RWPE2 (cell line): ENCODE results near the gene FGD5.

ENCODE experiments used
- ATAC-seq: fragments of 200-7000 bp; cut with Tn5 transposase; 3 replicates; pipeline ENCODE4 v1.9.1; 2021; ENCODE audit warnings: low read depth
- DNase-seq: peaks from one replicate; pipeline ENCODE4 v3.0.0-alpha.2; 2020; ENCODE audit warnings: low spot score
- H3K27ac ChIP-seq: fragments of 450-650 bp; 2 replicates; pipeline ENCODE4 v1.5.1; 2017; ENCODE audit warnings: mild to moderate bottlenecking; ENCODE audit not compliant: poor library complexity, severe bottlenecking
- H3K27me3 ChIP-seq: fragments of 250-450 bp; sonication (Bioruptor Pico); 2 replicates; pipeline ENCODE4 v1.5.1; 2021; ENCODE audit warnings: mild to moderate bottlenecking, moderate library complexity; ENCODE audit not compliant: insufficient read depth, poor library complexity, severe bottlenecking
- H3K36me3 ChIP-seq: fragments of 250-450 bp; sonication (Bioruptor Pico); 2 replicates; pipeline ENCODE4 v1.5.1; 2020; ENCODE audit warnings: low read depth, mild to moderate bottlenecking, moderate library complexity
- H3K4me1 ChIP-seq: fragments of 250-450 bp; sonication (Bioruptor Pico); 2 replicates; pipeline ENCODE4 v1.5.1; 2021; ENCODE audit warnings: mild to moderate bottlenecking, moderate library complexity; ENCODE audit not compliant: insufficient read depth, poor library complexity, severe bottlenecking
- H3K4me3 ChIP-seq: fragments of 250-450 bp; sonication (Bioruptor Pico); 2 replicates; pipeline ENCODE4 v1.5.1; 2021; ENCODE audit warnings: mild to moderate bottlenecking, moderate library complexity; ENCODE audit not compliant: severe bottlenecking
- H3K9me3 ChIP-seq: fragments of 250-450 bp; sonication (Bioruptor Pico); 2 replicates; pipeline ENCODE4 v1.5.1; 2021; ENCODE audit warnings: mild to moderate bottlenecking, moderate library complexity; ENCODE audit not compliant: severe bottlenecking
- TF ChIP-seq, protein P1 (sequence below): fragments of 450-650 bp; IDR thresholded peaks from one replicate; pipeline ENCODE4 v1.5.1; 2017; ENCODE audit warnings: mild to moderate bottlenecking, moderate library complexity; ENCODE audit not compliant: poor library complexity, severe bottlenecking

FGD5 gene

GRCh38 chr3:14913926-14914778, 95.4 kb downstream of the FGD5 start:
- TF ChIP-seq, protein P1, sequence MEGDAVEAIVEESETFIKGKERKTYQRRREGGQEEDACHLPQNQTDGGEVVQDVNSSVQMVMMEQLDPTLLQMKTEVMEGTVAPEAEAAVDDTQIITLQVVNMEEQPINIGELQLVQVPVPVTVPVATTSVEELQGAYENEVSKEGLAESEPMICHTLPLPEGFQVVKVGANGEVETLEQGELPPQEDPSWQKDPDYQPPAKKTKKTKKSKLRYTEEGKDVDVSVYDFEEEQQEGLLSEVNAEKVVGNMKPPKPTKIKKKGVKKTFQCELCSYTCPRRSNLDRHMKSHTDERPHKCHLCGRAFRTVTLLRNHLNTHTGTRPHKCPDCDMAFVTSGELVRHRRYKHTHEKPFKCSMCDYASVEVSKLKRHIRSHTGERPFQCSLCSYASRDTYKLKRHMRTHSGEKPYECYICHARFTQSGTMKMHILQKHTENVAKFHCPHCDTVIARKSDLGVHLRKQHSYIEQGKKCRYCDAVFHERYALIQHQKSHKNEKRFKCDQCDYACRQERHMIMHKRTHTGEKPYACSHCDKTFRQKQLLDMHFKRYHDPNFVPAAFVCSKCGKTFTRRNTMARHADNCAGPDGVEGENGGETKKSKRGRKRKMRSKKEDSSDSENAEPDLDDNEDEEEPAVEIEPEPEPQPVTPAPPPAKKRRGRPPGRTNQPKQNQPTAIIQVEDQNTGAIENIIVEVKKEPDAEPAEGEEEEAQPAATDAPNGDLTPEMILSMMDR, result no peak
- Histone ChIP-seq H3K27me3 (peaks cover 4% of the 10 kb centered on the region), H3K9me3 (no peaks in the 10 kb centered on the region), H3K27ac (no peak overlapping the region), H3K4me3 (no peak overlapping the region), H3K36me3 (no peaks in the 10 kb centered on the region), H3K4me1 (no peaks in the 10 kb centered on the region)
- no peak for ATAC-seq
- no peak for DNase-seq

GRCh38 chr3:14914779-14915117, 96.0 kb downstream of the FGD5 start:
- H3K36me3 ChIP-seq, result no peaks in the 10 kb centered on the region
- TF ChIP-seq, protein P1, result no peak
- H3K27ac ChIP-seq, result no peak overlapping the region
- no peak for ATAC-seq
- no peaks in the 10 kb centered on the region for H3K9me3 ChIP-seq
- DNase-seq, result no peak
- peaks cover 4% of the 10 kb centered on the region for H3K27me3 ChIP-seq
- H3K4me3 ChIP-seq, result no peak overlapping the region
- H3K4me1 ChIP-seq, result no peaks in the 10 kb centered on the region

DNA sequence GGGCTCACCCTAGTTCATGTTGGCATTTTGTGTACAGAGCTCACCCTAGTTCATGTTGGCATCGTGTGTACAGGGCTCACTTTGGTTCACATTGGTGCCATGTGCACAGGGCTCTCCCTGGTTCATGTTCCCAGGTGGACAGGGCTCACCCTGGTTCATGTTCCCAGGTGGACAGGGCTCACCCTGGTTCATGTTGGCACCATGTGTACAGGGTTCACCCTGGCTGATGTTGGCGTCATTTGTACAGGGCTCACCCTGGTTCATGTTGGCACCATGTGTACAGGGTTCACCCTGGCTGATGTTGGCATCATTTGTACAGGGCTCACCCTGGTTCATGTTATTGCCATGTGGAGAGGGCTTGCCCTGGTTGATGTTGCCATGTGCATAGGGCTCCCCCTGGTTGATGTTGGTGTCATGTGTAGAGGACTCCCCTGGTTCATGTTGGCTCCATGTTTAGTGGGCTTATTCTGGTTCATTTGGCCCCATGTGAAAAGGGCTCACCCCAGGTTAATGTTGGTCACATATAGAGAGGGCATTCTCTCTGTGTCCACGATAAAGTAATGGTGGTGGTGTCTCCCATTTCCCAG, 97.0 kb downstream of the FGD5 start:
- ATAC-seq, result no peak
- Histone ChIP-seq H3K4me3 (no peak overlapping the region), H3K36me3 (no peaks in the 10 kb centered on the region), H3K9me3 (no peaks in the 10 kb centered on the region), H3K27ac (no peak overlapping the region), H3K4me1 (no peaks in the 10 kb centered on the region), H3K27me3 (peaks cover 4% of the 10 kb centered on the region)
- TF ChIP-seq, protein P1, result no peak
- DNase-seq, result no peak

GRCh38 chr3:14918356-14918860, 99.6 kb downstream of the FGD5 start:
- no peak overlapping the region for H3K27ac ChIP-seq
- H3K4me1 ChIP-seq, result no peaks in the 10 kb centered on the region
- no peak overlapping the region for H3K4me3 ChIP-seq
- TF ChIP-seq, protein P1, result no peak
- no peaks in the 10 kb centered on the region for H3K36me3 ChIP-seq
- ATAC-seq (no peak), DNase-seq (no peak)
- H3K27me3 ChIP-seq, result peaks cover 4% of the 10 kb centered on the region
- no peaks in the 10 kb centered on the region for H3K9me3 ChIP-seq

GRCh38 chr3:14920536-14920935, 101.8 kb downstream of the FGD5 start:
- H3K4me3 ChIP-seq, result no peak overlapping the region
- DNase-seq (no peak), ATAC-seq (no peak)
- H3K27ac ChIP-seq, result no peak overlapping the region
- H3K9me3 ChIP-seq, result no peaks in the 10 kb centered on the region
- TF ChIP-seq, protein P1, result no peak
- H3K36me3 ChIP-seq, result no peaks in the 10 kb centered on the region
- peaks cover 4% of the 10 kb centered on the region for H3K27me3 ChIP-seq
- no peaks in the 10 kb centered on the region for H3K4me1 ChIP-seq
